ENCODE results near the gene EHBP1L1.

The EHBP1L1 gene

GRCh38 chr11:65591939-65592857 lies 16.3 kb downstream of the EHBP1L1 start:
- no peak for TF ChIP-seq CTCF (conservative IDR thresholded peaks at IDR 0.05; ENCODE audit: control insufficient read depth, insufficient read depth, low read depth, low read length)
- DNase-seq (ENCODE audit: low read depth) = peak; percentile 69
- no peak overlapping the region for H3K4me3 ChIP-seq (ENCODE audit: control insufficient read depth, low read depth, low read length)

DNA sequence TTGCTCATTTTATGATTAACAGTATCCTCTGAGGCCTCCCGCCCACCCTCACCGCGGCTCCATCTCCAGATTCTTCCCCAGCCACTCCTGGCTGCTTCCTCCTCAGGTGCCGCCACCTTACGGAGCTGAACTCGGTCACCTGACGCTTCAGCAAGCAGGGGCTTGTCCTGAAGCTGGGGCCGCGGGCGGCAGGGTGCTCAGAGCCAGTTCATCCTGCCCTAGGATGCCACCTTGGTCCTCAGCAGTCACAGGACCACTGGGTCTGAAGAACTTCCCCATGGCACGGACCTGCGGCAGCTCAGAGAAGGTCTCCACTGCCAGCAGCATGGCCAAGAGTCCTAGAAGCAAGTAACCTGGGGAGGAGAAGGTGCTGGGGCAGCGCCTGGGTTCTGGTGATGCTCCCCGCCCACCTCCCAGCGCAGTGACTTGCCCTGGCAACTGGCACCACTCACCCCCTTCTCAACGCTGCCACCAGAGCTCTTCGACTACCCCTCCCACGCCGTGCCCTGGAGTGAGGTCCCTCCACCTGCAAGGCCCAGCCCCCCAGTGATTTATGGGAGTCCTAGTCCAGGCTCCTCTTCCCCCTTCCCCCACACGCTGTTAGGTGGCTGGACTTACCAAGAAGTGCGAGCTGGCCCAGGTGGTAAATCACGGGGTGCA lies 17.1 kb downstream of the EHBP1L1 start:
- no peak overlapping the region for H3K4me3 ChIP-seq (ENCODE audit: control insufficient read depth, low read depth, low read length)
- no peak for TF ChIP-seq CTCF (conservative IDR thresholded peaks at IDR 0.05; ENCODE audit: control insufficient read depth, insufficient read depth, low read depth, low read length)
- DNase-seq (ENCODE audit: low read depth) = no peak

- no peak overlapping the region for H3K4me3 ChIP-seq (ENCODE audit: control insufficient read depth, low read depth, low read length)
- TF ChIP-seq CTCF (conservative IDR thresholded peaks at IDR 0.05; ENCODE audit: control insufficient read depth, insufficient read depth, low read depth, low read length) = peak; percentile 70
- DNase-seq (ENCODE audit: low read depth) = no peak
Observed at GRCh38 chr11:65593518-65594414, 17.9 kb downstream of the EHBP1L1 start.

- TF ChIP-seq CTCF (conservative IDR thresholded peaks at IDR 0.05; ENCODE audit: control insufficient read depth, insufficient read depth, low read depth, low read length) = no peak
- no peak for DNase-seq (ENCODE audit: low read depth)
- no peak overlapping the region for H3K4me3 ChIP-seq (ENCODE audit: control insufficient read depth, low read depth, low read length)
Observed at GRCh38 chr11:65595131-65595530, 19.3 kb downstream of the EHBP1L1 start.

- no peak for DNase-seq (ENCODE audit: low read depth)
Observed at GRCh38 chr11:65595543-65596281, 19.9 kb downstream of the EHBP1L1 start, which contains the start of gene KCNK7. Gene KCNK7 (minus strand): TSS chr11:65595800. CDS start chr11:65595772, 28 bp downstream.

More at GRCh38 chr11:65595543-65596281, 19.9 kb downstream of the EHBP1L1 start, which contains the start of gene KCNK7:
- no peak for TF ChIP-seq CTCF (conservative IDR thresholded peaks at IDR 0.05; ENCODE audit: control insufficient read depth, insufficient read depth, low read depth, low read length)
- H3K4me3 ChIP-seq (ENCODE audit: control insufficient read depth, low read depth, low read length) = no peak within 1 kb of the TSS
